Type B pancreatic cell (in vitro differentiated cells): ENCODE measurements around the gene PRR29. TPM values are rescaled to one million over a fixed set of nuclear protein-coding genes. Genes with fewer than 3 reads are reported as not detected.

Experiments used
- DNase-seq: peaks from one replicate; pipeline ENCODE4 v3.0.0; 2021; ENCODE audit warnings: mixed read lengths; ENCODE audit not compliant: unreplicated experiment; ENCODE audit errors: extremely low spot score
- H3K27ac Mint-ChIP-seq: 2 replicates; pipeline ENCODE4 v1.8.0; 2021; ENCODE audit warnings: mild to moderate bottlenecking, mixed read lengths
- H3K27me3 Mint-ChIP-seq: 2 replicates; pipeline ENCODE4 v1.8.0; 2021; ENCODE audit warnings: mixed read lengths
- H3K36me3 Mint-ChIP-seq: 2 replicates; pipeline ENCODE4 v1.8.0; 2021; ENCODE audit warnings: mixed read lengths
- H3K4me1 Mint-ChIP-seq: one replicate; pipeline ENCODE4 v1.8.0; 2021; ENCODE audit warnings: mixed read lengths; ENCODE audit not compliant: unreplicated experiment
- H3K4me3 Mint-ChIP-seq: 2 replicates; pipeline ENCODE4 v1.8.0; 2021; ENCODE audit warnings: mild to moderate bottlenecking, mixed read lengths
- H3K9me3 Mint-ChIP-seq: 2 replicates; pipeline ENCODE4 v1.8.0; 2021; ENCODE audit warnings: mixed read lengths
- total RNA-seq: library from RNA; stranded (reverse); gene quantifications from 2 replicates; pipeline ENCODE4 v1.2.1, GENCODE V29; 2021; ENCODE audit warnings: low replicate concordance
- TF ChIP-seq, protein P1 (sequence below): fragments of 200-600 bp; sonication (generic); conservative IDR thresholded peaks from 2 replicates; pipeline ENCODE4 v1.5.0; 2021; ENCODE audit warnings: antibody characterized with exemption, mild to moderate bottlenecking

Gene PRR29
- total RNA-seq, 1 donor from 2014 or later = 4.2 TPM

DNA sequence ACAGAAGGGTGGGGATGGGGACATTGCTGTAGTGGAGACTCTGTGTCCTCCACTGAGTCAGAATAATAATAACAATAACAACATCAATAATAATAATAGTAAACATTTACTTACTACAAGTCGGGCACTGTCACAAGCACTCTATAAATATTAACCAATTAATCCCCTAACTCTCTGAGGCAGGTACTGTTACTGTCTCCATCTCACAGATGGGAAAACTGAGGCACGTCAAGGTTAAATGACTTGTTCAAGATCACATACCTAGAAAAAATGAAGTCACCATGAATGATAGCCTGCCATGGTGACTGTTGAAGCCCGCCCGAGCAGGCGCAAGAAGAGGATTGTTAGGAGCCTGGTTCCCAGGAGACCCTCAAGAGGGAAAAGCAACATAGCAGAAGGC is 10.2 kb downstream of the PRR29 start:
- DNase-seq = peak; percentile 44
- H3K9me3 Mint-ChIP-seq = no peaks in the 10 kb centered on the region
- no peak overlapping the region for H3K4me3 Mint-ChIP-seq
- peaks cover 8% of the 10 kb centered on the region for H3K4me1 Mint-ChIP-seq
- peaks cover 8% of the 10 kb centered on the region for H3K27me3 Mint-ChIP-seq
- H3K36me3 Mint-ChIP-seq = no peaks in the 10 kb centered on the region
- H3K27ac Mint-ChIP-seq = no peak overlapping the region
- TF ChIP-seq, protein P1, sequence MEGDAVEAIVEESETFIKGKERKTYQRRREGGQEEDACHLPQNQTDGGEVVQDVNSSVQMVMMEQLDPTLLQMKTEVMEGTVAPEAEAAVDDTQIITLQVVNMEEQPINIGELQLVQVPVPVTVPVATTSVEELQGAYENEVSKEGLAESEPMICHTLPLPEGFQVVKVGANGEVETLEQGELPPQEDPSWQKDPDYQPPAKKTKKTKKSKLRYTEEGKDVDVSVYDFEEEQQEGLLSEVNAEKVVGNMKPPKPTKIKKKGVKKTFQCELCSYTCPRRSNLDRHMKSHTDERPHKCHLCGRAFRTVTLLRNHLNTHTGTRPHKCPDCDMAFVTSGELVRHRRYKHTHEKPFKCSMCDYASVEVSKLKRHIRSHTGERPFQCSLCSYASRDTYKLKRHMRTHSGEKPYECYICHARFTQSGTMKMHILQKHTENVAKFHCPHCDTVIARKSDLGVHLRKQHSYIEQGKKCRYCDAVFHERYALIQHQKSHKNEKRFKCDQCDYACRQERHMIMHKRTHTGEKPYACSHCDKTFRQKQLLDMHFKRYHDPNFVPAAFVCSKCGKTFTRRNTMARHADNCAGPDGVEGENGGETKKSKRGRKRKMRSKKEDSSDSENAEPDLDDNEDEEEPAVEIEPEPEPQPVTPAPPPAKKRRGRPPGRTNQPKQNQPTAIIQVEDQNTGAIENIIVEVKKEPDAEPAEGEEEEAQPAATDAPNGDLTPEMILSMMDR = no peak

GRCh38 chr17:64008830-64009229 is 10.7 kb downstream of the PRR29 start:
- H3K4me1 Mint-ChIP-seq = peaks cover 8% of the 10 kb centered on the region
- no peaks in the 10 kb centered on the region for H3K9me3 Mint-ChIP-seq
- TF ChIP-seq, protein P1 = no peak
- no peaks in the 10 kb centered on the region for H3K36me3 Mint-ChIP-seq
- H3K27ac Mint-ChIP-seq = no peak overlapping the region
- peak; percentile 50 for DNase-seq
- peaks cover 8% of the 10 kb centered on the region for H3K27me3 Mint-ChIP-seq
- no peak overlapping the region for H3K4me3 Mint-ChIP-seq

DNA sequence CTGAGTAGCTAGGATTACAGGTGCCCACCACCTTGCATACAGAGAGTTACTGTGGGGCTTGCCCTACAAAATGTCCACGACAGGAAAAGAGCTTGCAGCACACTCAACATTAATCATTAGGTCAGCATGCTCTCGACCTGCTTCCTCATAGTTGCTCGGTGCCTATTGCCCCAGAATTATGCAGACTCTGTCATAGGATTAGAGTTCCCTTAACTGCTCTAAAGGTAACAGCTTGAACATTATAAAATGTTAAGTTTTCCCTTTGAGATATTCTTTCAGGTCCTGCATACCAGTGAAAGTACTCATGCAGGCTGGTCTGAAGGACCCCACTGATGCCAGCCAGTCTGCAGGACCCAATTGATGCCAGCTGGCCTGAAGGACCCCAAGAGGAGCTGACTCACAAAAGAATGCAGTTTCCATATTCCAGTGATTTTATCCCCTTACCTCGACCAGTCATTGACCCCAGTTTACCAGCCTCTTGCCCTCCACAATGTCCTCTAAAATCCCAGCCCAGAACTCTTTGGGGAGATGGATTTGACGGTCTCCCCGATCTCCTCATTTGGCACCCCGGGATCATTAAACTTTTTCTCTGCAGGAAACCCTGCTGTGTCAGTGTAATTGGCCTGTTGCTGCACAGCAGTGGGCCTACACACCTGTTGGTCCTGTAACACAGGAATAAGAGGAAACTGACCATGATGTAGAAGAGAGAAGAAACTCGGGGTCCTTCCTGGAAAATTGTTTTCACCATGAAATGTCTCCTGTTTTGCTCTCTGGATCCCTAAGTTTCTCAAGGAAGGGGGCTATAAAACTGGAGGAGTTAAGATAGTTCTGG is 11.6 kb downstream of the PRR29 start:
- TF ChIP-seq, protein P1 = no peak
- Mint-ChIP-seq H3K36me3 (no peaks in the 10 kb centered on the region), H3K27me3 (peaks cover 8% of the 10 kb centered on the region), H3K4me1 (peaks cover 8% of the 10 kb centered on the region), H3K9me3 (no peaks in the 10 kb centered on the region), H3K27ac (no peak overlapping the region), H3K4me3 (no peak overlapping the region)
- DNase-seq = peak; percentile 10

- TF ChIP-seq, protein P1 = no peak
- Mint-ChIP-seq H3K4me3 (no peak overlapping the region), H3K4me1 (peaks cover 4% of the 10 kb centered on the region), H3K36me3 (no peaks in the 10 kb centered on the region), H3K9me3 (no peaks in the 10 kb centered on the region), H3K27ac (no peak overlapping the region), H3K27me3 (peaks cover 14% of the 10 kb centered on the region)
- DNase-seq = peak; percentile 16
Measured at GRCh38 chr17:64015447-64015846, 17.3 kb downstream of the PRR29 start.

DNA sequence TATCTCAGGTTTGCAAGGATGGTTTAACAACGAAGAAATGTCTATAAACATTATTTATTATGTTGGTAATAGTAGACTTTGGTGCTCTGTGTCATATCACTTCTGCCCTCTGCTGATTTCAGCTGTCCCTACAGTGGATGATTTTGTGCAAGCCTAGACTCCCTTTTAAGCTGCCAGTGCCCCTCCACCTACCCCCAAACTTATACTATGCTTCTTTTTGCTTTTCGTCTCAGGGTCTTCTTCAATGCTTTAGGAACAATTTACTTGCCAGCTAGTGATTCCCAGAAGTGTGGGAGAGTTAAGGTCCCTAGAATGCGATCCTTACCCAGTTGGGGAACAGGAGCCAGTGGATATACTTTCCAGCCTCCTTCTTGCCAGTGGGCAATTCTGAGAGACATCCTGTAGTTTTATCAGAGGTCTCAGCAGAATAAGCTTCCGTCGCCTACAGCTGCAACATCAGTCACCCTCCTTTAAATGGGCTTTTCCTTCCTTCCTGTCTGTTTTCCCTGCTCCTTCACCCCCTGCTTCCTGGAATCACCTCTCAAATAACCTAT is 18.2 kb downstream of the PRR29 start:
- Mint-ChIP-seq H3K4me1 (peaks cover 4% of the 10 kb centered on the region), H3K36me3 (no peaks in the 10 kb centered on the region), H3K27ac (no peak overlapping the region), H3K4me3 (no peak overlapping the region), H3K9me3 (no peaks in the 10 kb centered on the region), H3K27me3 (peaks cover 10% of the 10 kb centered on the region)
- TF ChIP-seq, protein P1 = no peak
- DNase-seq = no peak
